Fibroblast of lung (primary cell): ENCODE data around the gene DGLUCY.

ENCODE experiments used
- CTCF ChIP-seq, 2 donors: IDR thresholded peaks in 1 of 2; conservative IDR thresholded peaks in 1 of 2; 1 replicate in 1 of 2; 2 replicates in 1 of 2; pipeline ENCODE4 v1.5.1; 2011 to 2012; ENCODE audit warnings: low read length in 2 of 2, control low read depth in 1 of 2, inconsistent platforms in 1 of 2, low read depth in 1 of 2, mild to moderate bottlenecking in 1 of 2
- EZH2 ChIP-seq: IDR thresholded peaks from 2 replicates; pipeline ENCODE4 v1.5.1; 2012; ENCODE audit warnings: low read length, control low read depth, mild to moderate bottlenecking; ENCODE audit errors: missing control alignments

- no peak for TF ChIP-seq CTCF (conservative IDR thresholded peaks at IDR 0.05 in 1 of 2, IDR thresholded peaks at IDR 0.05 in 1 of 2; ENCODE audit: low read depth in 1 of 2, low read length in 2 of 2)
- no peak for TF ChIP-seq EZH2
These were observed 123.3 kb downstream of the DGLUCY start for GRCh38 chr14:91237219-91237618.
